Measurements from ENCODE around the gene ARMC2. TPM values are rescaled to one million over a fixed set of nuclear protein-coding genes. Genes with fewer than 3 reads are reported as not detected.

The ARMC2 gene
- total and polyA plus RNA-seq, 2 of the 8 experiments (the other 6 are each of a cell fraction or from before 2014, with no cell fraction given), result 1.6 to 4.4 TPM

- Histone ChIP-seq H4K5ac (ENCODE audit: insufficient read length, low read depth, low read length) (no peak overlapping the region), H2BK15ac (ENCODE audit: low read length) (no peak overlapping the region), H3K9ac (replicated peaks in 1 of 4; ENCODE audit: extremely low read depth in 1 of 4, low read depth in 3 of 4, low read length in 3 of 4) (no peak overlapping the region), H3K36me3 (ENCODE audit: control insufficient read depth in 2 of 4, insufficient read depth in 4 of 4, low read length in 3 of 4) (no peaks in the 10 kb centered on the region), H3K4me3 (ENCODE audit: extremely low read depth in 1 of 4, insufficient read depth in 2 of 4, low read depth in 3 of 4, low read length in 4 of 4) (no peak overlapping the region), H3K4me1 (replicated peaks in 1 of 4; ENCODE audit: control insufficient read depth in 3 of 4, insufficient read depth in 4 of 4, low read length in 3 of 4) (peaks cover 0 to 10% (median 1%) of the 10 kb centered on the region in 4 experiments; a peak in 5 of 7 replicates), H2BK5ac (ENCODE audit: low read depth, low read length) (no peak overlapping the region), H2BK12ac (ENCODE audit: low read depth, low read length) (no peak overlapping the region), H4K91ac (replicated peaks; ENCODE audit: insufficient read length, low read length) (no peak overlapping the region), H3K4me2 (ENCODE audit: insufficient read depth in 1 of 2, low read depth in 2 of 2, low read length in 2 of 2) (no peak overlapping the region), H3K18ac (ENCODE audit: extremely low read depth, low read length) (no peak overlapping the region), H3K79me1 (ENCODE audit: low read depth, low read length) (no peaks in the 10 kb centered on the region), H3K27ac (ENCODE audit: low read depth, low read length) (no peak overlapping the region), H4K8ac (ENCODE audit: extremely low read depth, insufficient read depth, low read length) (no peak overlapping the region), H3K27me3 (replicated peaks in 1 of 4; ENCODE audit: control insufficient read depth in 3 of 4, extremely low read depth in 1 of 4, insufficient read depth in 3 of 4, low read length in 3 of 4) (no peaks in the 10 kb centered on the region), H3K79me2 (ENCODE audit: control insufficient read depth in 1 of 2, insufficient read depth in 2 of 2, low read length in 2 of 2) (no peaks in the 10 kb centered on the region), H2AK5ac (ENCODE audit: low read depth, low read length) (no peak overlapping the region), H3K23ac (ENCODE audit: insufficient read length) (no peak overlapping the region), H3K9me3 (ENCODE audit: insufficient read depth in 2 of 2, low read depth in 1 of 2, low read length in 1 of 2) (no peaks in the 10 kb centered on the region), H2BK120ac (replicated peaks; ENCODE audit: low read depth, low read length) (no peak overlapping the region), H2BK20ac (ENCODE audit: low read length) (no peak overlapping the region), H2AFZ (ENCODE audit: low read length) (no peak overlapping the region), H3K23me2 (ENCODE audit: low read depth, low read length) (peaks cover 4% of the 10 kb centered on the region; the same call in 1 of the 2 replicates), H4K20me1 (replicated peaks in 1 of 2; ENCODE audit: control insufficient read depth in 1 of 2, insufficient read depth in 2 of 2, low read length in 2 of 2) (peaks cover 0 to 3% of the 10 kb centered on the region in 2 experiments), H3K4ac (replicated peaks; ENCODE audit: insufficient read length, low read depth, low read length) (no peak overlapping the region), H3K56ac (replicated peaks; ENCODE audit: insufficient read length, low read depth, low read length) (no peak overlapping the region), H3K14ac (ENCODE audit: insufficient read length) (no peak overlapping the region)
- ChIA-PET CTCF (ENCODE audit: partially characterized antibody) (interaction anchor here (0.9 to 4.6 kb wide), 5 partner anchors 8 to 341 kb away, joined by 3 to 17 read pairs (median 4); no protein-coding TSS in a partner anchor), POLR2A (ENCODE audit: partially characterized antibody) (no interaction called here)
- FAIRE-seq, result no peak
- DNase-seq (ENCODE audit: low read depth in 1 of 2, low spot score in 2 of 2), result no peak
- WGBS, 2 experiments (ENCODE audit: extremely low coverage in 1 of 2, insufficient coverage in 1 of 2, insufficient read length in 1 of 2, insufficient replicate concordance in 2 of 2, low coverage in 1 of 2, low lambda C conversion rate in 2 of 2, missing lambda C conversion rate in 1 of 2), result 91% methylated on average over 6 of the region's 6 CpGs; no CpG with 5 or more reads in 1 of the 2 experiments
- TF ChIP-seq BRCA1 (IDR thresholded peaks at IDR 0.05; ENCODE audit: low read depth, low read length) (no peak), EGR1 (IDR thresholded peaks at IDR 0.05; ENCODE audit: borderline replicate concordance, low read depth, low read length) (no peak), BACH1 (IDR thresholded peaks at IDR 0.05; ENCODE audit: low read length) (no peak)
These were observed 25.7 kb downstream of the ARMC2 start for GRCh38 chr6:108873971-108874370.

All from H1 (cell line).